ELR (cell line): Measurements from ENCODE around the gene PDZRN3.
"Not testable (repeated sequence)": the region's sequence is repeated elsewhere in the genome, so short reads cannot be mapped to it uniquely, and the experiment has no call there.

Experiments used
- DNase-seq: peaks from one replicate; pipeline ENCODE4 v3.0.0-alpha.2; 2015; ENCODE audit warnings: low read depth

Gene PDZRN3

DNA sequence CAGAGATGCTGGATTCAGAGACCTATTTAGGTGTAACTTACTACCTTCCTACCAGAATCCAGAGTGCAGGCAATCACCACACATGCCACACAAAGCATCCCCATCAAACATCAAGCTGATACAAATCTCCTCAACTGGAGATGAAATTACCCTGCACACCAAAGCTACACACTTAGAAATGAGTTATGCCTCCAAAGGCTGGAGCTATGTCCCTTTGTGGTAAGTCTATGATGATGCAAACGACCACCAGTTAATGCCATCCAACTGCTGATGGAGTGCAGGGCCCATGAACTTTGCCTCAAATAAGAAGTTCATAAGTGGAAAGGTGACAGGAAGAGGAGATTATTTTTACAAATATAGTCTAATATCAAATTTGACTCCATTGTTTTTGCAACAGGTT lies 38.1 kb downstream of the PDZRN3 start:
- no peak for DNase-seq

DNA sequence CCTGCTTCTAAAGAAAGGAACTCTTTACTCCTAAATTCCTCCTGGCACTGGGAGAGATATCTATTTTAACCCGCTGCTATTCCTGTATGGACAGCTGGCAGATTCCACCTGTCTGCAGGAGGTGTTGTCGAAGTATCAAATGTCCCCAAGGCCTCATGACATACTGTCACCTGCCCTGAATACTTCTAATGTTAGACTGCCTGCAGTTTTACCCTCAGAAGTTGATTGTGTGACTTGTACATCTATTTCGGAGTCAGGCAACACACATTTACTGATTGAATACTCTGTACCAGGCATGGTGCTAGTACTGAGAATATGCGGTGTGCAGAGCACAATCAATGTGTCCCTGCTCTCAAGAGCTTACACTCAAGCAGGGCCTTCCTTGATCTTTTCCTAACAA lies 38.6 kb downstream of the PDZRN3 start:
- DNase-seq: no peak

DNA sequence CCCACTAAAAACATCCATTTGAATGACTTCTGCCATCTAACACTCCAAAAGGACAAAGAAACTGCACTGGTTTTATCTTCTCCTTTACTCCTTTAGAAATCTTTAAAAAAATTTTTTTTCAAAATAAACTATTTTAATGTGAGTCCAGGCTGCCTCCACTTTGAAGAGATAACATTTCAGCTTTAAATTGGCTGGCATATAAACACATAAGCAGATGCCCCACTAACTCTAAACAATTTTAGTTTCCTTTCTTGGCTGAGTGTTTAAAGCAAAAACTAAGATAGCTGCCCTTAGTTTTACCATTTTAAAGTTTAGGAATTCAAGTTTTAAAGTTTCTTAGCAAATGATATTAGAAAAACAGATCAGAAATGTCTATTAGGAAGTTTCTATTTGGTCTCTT lies 39.9 kb downstream of the PDZRN3 start:
- no peak for DNase-seq

DNA sequence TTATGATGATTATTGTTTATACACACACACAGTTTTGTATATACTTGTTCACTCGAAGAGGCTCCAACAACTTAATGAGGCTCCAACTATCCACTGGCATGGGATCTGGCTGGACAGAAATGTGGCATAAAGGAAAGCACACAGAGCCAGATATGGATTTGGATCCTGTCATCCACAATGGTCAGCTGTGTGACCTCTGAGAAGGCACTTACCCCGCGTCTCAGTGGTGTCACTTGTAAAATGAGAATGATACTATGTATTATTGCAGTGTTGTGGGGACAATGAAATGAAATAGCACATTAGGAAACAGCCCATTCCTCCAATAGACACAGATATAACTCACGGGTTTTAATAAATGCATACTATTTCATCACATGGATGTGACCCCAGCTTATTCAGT lies 42.2 kb downstream of the PDZRN3 start:
- DNase-seq: no peak

DNA sequence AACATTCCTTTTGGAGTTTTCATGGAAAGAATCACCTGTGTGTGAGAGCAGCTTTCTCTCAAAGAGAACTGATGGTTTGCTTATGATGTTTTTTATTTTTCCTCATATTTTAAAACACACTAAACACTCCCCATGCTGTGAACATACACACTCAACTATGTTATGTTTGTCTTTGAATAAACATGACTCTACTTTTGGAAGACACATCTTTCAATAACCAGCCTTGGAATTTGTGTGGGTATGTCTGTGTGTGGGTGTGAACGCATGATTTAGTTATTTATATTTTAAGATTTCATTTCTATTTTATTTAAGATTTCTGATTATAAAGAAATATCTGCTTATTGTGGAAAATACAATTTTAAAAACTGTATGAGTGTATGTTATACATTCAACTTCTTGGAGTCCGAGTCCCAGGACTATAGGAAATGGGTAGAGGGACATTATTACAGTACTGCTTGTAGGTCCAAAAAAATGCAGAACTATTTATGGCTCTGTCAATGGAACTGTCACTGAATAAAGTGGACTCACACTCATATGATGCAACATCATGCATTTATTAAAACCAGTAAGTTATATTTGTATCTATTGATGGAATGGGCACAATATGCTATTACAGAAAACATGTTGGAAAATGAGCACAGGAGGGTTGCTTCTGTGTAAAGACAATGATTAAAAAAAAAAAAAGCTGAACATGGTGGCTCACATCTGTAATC lies 43.5 kb downstream of the PDZRN3 start:
- DNase-seq: no peak

DNA sequence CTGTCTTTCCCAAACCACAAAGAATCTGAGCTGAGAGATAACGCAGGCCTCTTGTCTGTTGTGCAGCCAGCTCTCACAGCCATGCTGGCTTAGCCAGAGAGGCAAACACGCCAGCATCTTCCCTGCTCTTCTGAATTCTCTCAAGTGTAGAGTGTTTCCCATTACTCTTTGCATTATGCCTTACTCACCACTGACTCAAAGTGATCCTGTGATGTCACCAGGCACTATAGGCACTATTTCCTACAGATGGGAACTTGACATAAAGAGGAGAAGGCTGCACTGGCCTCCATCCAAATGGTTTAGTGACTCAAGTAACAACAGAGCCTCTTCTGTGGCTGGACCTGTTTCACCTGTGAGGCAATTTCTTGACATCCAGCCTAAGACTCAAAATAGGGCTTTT lies 44.4 kb downstream of the PDZRN3 start:
- DNase-seq: peak; percentile 68

DNA sequence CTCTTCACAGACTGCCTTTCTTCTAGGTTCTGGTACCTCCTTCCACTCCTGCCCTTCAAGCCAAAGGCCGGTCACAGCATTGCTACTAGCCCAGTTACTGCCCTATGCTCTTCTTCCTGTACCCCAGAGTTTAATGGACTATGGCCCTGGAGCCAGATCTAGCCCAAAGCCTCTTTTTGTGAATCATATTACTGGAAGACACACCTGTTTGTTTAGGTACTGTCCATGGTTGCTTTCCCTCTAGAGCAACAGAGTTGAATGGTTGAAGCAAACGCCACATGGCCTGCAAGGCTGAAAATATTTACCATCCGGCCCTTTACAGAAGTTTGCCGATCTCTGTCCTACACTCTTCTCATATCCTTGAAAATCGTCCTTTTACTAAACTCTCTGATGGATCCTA lies 47.0 kb downstream of the PDZRN3 start:
- no peak for DNase-seq

DNA sequence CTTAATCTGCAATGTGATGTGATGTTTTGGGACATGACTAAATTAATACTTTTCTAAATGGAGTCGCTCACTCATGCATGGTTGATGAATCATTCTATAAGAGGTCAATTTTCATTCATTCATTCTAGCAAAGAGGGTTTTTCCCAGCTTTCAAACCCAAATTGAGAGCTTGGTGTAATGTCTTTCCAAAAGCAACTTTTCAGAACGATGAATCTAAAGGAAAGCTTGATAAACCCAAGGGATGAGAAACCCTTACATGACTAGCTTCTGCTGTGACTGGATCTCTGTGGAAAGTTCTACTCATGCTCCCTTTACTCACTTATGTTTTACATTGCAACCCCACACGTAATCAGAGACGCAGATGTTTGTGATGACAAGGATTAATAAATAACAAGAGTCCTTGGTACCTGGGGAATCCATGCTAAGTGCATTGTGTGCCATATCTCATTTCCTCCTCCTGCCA lies 47.7 kb downstream of the PDZRN3 start:
- peak; percentile 6 for DNase-seq

DNA sequence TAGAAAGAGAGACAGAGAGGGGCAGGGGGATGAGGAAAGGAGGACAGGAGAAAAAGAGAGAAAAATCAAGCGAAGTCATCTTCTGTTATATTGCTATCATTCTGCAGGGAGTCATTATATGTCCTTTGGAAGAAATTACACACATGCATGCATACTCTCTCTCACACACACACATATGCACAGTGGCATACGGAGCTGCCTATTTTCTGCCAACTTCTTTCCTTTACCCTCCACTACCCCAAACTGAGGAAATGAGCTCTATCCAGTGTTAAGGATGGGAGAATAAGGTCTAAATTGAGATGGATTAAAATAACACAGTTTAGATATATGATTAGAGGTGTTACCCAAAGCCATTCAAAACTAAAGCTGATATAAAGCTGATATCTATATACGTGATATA lies 48.8 kb downstream of the PDZRN3 start:
- DNase-seq: no peak

DNA sequence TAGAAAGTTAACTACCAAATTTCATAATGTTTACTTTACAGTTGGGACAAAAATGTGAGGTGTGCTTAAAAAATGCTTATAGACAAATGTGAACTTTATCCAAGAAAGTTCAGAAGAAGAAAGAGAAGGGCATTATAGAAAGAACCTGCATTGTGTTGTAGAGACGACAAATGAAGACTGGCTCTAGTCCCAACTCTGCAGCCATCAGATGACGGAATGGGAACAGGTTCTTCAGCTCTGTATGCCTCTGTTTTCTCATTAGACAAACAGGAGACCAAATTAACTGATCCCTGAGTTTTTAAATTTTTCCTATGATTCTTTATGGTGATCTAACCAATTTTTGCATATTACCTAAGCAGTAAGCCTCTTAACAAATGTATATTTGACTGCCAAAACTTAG lies 49.2 kb downstream of the PDZRN3 start:
- DNase-seq: no peak

DNA sequence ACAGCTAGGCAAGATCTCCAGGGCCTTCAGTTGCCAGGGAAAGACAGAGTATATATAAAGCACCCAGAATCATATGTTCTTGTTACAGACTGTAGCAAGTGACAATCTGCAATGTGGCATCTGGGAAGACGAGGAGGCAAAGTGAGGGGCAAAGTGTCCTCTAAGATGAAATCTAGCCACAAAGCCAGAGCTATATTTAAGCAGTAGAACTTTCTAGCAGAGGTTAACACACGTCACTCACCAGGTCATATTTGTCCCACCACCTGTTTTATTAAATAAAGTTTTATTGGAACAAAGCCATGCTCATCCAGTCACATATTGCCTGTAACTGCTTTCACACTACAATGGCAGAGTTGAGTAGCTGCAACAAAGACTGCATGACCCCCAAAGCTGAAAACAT lies 51.5 kb downstream of the PDZRN3 start:
- DNase-seq: no peak

DNA sequence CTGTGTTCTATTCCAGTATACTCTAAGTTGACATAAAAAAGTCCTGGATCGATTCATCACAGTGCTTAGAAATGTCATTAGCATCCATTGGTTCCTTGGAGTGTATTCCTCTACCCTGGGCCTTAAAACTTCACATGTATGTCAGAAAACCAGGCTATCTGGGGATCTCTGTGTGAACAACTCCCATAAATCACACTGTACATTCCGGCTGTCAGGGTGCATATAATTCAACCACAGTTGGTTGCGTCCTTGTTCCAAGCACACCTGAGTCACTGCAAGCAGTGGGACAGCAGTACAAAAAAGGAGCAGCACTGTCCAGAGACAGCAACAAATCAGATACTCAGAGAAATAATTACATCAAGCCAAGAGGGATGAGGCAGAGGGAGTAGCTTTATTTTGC lies 52.4 kb downstream of the PDZRN3 start:
- DNase-seq: no peak

DNA sequence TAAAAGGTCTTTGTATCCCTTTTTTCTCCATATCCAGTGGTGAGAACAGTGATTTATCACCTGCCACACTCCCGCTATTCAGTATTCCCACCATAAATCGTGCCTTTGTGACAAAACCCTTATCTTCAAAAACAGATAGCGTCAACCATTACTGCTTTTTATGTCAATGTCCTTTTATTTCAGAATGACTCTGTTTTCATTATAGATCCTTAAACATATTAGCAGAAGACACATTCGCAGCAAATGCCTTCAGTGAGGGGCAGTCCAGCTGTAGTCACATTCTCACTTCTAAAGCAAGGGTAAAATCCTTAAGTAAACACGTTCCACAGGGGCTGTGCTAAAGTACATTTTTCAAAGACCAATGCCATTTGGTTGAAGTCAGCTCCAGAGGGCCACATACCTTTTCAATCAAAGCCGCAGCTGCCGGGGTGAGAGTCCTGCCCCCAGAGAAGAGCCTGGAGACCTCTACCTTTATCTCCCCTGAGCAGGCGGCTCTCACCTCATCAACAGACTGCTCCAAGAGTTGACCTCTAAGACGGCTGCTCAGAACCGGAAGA lies 53.4 kb downstream of the PDZRN3 start:
- no peak for DNase-seq

DNA sequence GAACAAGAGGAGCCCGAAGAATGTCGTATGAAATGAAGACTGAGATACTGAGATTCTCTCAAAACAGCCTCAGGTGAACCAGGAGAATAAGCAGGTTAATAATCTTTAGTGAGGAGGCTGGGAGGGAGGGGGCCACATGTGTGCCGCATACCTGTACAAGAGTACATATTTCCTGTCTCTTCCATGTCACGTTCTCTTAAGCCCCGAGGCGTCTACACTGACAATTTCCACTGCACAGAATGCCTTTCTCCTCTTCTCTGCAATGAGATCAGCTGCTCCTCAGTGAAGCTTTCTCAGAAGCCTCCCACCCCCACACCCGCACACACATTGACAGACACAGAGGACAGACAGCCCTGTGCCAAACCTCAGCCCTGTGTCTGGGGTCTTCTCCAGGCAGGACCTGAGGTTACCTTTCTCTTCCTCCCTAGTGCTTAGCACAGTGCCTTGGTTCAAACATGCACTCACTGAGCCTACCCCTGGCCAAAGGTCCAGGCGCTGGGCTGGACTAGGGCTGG lies 55.4 kb downstream of the PDZRN3 start:
- DNase-seq: no peak

DNA sequence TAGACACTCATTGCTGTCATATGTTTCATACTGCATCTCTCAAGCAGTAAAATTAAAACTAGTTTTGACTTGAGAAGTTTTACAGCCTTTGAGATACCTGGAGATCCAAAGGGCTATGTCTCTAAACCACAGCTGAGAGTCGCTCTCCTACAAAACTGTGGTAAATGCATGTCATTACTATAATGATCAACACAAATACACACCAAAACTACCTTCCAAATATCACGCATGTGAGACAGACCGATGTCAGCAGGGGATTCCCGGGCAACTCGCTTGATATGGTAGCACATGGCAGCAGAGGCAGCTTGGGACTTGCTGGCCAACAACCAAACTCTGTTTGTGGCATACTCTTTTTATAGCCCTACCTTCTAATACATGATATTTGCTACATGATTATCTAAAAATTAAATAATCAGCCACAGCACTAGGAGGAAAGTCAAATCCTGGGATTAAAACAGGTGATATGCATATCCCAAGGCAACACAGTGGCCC lies 56.3 kb downstream of the PDZRN3 start:
- no peak for DNase-seq

DNA sequence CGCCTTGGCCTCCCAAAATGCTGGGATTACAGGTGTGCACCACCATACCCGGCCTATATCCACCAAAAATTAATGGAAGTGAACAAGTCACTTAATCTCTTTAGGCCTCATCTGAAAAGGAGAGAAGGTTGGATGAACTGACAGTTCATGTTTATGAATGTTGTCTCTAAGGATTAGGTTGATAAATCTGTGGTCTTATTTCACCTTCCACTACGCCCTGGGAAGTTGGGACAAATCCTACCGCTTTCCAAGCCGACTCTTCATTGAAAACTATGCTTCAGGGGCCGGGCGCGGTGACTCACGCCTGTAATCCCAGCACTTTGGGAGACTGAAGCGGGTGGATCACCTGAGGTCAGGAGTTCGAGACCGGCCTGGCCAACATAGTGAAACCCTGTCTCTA lies 59.4 kb downstream of the PDZRN3 start:
- not testable (repeated sequence) for DNase-seq

DNA sequence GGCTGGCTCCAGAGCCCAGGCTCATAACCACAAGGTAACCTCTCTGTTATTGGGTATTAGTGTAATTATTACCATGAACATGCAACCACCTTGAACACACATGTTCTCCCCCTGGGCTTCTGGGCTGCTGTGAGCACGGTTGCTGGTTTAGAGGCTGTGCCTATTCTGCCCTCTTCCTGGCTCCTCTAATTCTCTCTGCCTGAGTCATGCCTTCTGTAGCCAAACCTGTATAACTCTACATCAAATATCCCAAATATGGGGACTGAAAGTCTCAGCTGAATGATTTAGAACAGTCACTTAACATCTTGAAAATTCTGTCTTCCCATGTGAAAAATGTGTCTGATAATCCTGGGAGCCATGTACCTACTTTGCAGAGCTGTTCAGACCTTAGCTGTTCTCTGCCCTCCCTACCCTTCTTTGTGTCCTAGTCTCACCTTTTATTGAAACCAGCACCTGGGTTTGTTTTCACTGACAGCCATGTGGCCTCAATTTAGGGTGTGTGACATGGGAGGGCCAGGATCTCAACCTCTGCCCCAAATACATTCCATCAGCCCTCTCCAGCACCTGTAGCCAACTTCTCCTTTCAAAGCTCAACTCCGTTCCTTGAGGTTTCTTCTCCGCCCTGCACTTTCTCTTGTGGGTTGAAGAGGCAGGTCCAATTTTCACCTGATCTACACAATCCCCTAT lies 60.7 kb downstream of the PDZRN3 start:
- no peak for DNase-seq

DNA sequence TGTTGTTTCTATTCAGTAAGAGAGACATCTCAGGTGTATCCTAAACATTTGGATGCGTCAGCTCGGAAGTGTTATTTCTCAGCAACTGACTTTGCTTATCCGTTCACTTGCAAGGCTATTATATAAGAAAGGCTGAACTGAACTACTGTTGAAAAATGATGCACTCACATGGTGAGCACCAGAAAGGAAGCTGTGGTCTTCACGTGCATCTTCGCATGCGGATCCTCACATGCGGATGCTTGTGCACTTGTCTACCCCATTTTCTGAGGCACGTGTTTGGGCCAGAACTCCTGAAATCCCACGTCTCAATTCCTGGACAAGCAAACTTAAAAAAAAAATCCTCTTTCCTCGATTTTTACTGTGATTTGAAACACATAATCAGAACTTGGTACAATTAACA lies 63.2 kb downstream of the PDZRN3 start:
- DNase-seq: no peak

DNA sequence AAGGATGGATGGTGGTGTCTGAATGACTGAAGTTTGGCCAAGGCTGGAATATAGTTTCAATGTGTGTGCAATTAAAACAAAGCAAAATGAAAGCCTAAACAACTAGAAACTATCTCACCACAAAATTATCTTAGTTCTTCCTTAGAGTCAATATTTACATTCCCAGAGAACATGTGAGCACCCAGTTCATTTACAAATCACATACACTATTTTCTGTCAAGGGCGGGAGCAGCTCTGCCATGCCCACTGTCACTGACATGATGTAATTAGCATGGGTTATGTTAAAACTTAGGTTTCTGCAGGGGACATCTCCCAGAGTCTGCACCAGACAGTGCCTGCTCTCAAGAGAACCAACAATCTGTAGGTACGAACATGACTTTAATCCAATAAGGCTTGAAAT lies 65.0 kb downstream of the PDZRN3 start:
- DNase-seq: no peak

DNA sequence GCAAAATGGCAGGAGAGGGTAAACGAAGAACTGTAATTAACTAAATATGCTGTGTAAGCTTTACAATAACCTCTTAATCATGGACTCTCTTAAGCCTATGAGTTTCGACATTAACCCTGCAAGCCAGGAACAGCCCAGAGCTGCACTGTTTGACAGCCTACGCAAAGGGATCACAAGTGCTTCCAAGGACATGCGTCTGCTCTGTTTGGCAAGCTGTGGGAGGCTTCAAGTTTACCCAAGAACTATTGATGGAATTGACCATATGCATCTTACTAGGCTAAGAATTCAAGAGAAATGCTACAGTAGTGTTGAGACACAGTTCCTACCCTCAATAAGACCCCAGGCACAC lies 66.0 kb downstream of the PDZRN3 start:
- DNase-seq: no peak

DNA sequence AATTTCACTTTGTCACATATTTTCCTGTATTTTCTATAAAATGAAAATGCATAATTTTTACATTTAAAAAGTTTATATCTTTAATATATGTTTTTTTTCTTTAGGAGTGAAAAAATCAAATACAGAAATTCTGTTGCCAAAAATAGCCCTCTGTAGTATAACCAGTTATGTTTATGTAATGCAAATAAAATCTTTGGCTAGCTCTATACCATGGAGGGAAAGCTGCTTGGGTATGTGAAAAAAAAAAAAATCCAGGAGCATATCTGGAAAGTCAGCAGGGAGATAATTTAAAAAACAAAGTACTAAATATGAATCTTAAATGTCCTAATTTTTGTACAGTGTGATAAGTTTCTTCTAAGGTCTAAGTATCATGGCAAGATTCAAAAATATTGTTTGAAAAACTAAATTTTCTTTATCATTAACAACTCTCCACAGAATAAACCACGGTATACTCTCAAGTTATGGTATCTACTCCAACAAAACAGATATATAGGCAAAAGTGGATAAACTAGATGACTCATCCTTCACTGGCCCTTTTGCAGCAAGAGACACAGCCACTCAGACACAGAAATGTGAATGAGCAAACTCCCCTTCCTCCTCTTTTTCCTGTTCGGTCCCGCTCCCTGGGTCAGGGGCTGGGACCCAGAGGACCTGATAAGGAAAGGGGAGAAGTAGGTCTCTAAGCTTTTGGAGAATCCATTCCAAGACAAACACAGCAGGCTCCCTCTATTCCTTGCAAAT lies 66.6 kb downstream of the PDZRN3 start:
- no peak for DNase-seq

DNA sequence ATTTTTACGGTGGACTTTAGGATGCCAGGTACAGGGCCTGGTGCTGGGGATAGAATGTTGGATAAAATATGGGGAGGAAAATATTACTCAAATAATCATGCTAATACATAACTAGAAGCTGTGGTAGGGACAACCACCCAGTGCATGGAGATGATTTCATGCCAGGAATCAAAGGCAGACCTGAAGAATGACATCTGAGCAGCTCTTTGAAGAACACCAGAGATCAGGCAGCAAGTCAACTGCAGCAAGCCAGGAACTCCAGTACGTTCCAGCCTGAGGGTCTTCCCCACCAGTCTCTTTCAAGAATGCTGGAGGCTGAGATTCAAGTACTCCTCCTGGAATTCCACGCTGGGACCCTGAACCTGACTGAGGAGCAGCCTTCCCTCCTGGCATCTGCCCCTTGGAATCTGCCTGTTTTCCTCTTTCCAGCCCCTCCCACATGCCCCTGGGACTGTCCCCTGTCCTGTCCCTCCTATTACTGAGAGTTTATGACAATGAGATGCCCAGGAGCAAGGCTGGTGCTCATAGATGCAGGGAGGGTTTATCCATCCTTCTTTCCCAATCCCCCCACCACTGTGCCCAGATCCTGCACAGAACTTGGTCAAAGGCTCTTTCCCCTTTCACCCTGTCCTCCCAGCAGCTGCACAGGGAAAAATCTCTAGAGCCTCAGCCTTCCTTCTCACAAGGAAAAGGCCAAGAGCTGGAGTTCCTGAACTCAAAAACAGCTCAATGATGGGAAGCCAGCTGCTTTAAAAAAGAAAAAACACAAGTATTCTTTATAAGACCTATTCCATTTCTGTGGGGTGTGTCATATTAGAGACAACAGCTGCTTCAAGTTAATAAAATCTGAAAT lies 68.0 kb downstream of the PDZRN3 start:
- DNase-seq: no peak
